Osteocyte (in vitro differentiated cells): ENCODE results near the gene S100A5. TPM values are rescaled to one million over a fixed set of nuclear protein-coding genes. Genes with fewer than 3 reads are reported as not detected.

Source experiments
- DNase-seq: peaks from one replicate; pipeline ENCODE4 v3.0.0; 2021; ENCODE audit warnings: mixed read lengths; ENCODE audit not compliant: unreplicated experiment; ENCODE audit errors: extremely low spot score
- H3K27ac Mint-ChIP-seq: one replicate; pipeline ENCODE4 v1.8.0; 2021; ENCODE audit warnings: mild to moderate bottlenecking, mixed read lengths; ENCODE audit not compliant: unreplicated experiment
- H3K27me3 Mint-ChIP-seq: one replicate; pipeline ENCODE4 v1.8.0; 2021; ENCODE audit warnings: mixed read lengths; ENCODE audit not compliant: unreplicated experiment
- H3K36me3 Mint-ChIP-seq: one replicate; pipeline ENCODE4 v1.8.0; 2021; ENCODE audit warnings: mixed read lengths; ENCODE audit not compliant: unreplicated experiment
- H3K4me1 Mint-ChIP-seq: one replicate; pipeline ENCODE4 v1.8.0; 2021; ENCODE audit warnings: mixed read lengths; ENCODE audit not compliant: unreplicated experiment
- H3K4me3 Mint-ChIP-seq: one replicate; pipeline ENCODE4 v1.8.0; 2021; ENCODE audit warnings: mild to moderate bottlenecking, moderate library complexity, mixed read lengths; ENCODE audit not compliant: unreplicated experiment
- H3K9me3 Mint-ChIP-seq: one replicate; pipeline ENCODE4 v1.8.0; 2021; ENCODE audit warnings: mixed read lengths; ENCODE audit not compliant: unreplicated experiment
- CTCF ChIP-seq: fragments of 200-600 bp; sonication (generic); IDR thresholded peaks from 2 replicates; pipeline ENCODE4 v1.5.0; 2021; ENCODE audit warnings: antibody characterized with exemption, mild to moderate bottlenecking, moderate library complexity
- total RNA-seq: library from RNA; stranded (reverse); gene quantifications from 2 replicates; pipeline ENCODE4 v1.2.1, GENCODE V29; 2021

S100A5 gene
- total RNA-seq, 1 donor from 2014 or later: 1.0 TPM

- H3K9me3 Mint-ChIP-seq: no peaks in the 10 kb centered on the region
- no peak for DNase-seq
- no peak for TF ChIP-seq CTCF
- peaks cover 2% of the 10 kb centered on the region for H3K27me3 Mint-ChIP-seq
- no peaks in the 10 kb centered on the region for H3K36me3 Mint-ChIP-seq
- peaks cover 38% of the 10 kb centered on the region for H3K4me1 Mint-ChIP-seq
- peak overlapping the region; percentile 73 for H3K27ac Mint-ChIP-seq
- no peak overlapping the region for H3K4me3 Mint-ChIP-seq
These were observed 33.8 kb downstream of the S100A5 start for GRCh38 chr1:153506831-153507413.

- H3K4me1 Mint-ChIP-seq: peaks cover 32% of the 10 kb centered on the region
- H3K4me3 Mint-ChIP-seq: no peak overlapping the region
- H3K36me3 Mint-ChIP-seq: no peaks in the 10 kb centered on the region
- no peak for DNase-seq
- no peaks in the 10 kb centered on the region for H3K9me3 Mint-ChIP-seq
- no peak for TF ChIP-seq CTCF
- peaks cover 5% of the 10 kb centered on the region for H3K27me3 Mint-ChIP-seq
- peak overlapping the region; percentile 73 for H3K27ac Mint-ChIP-seq
These were observed 34.3 kb downstream of the S100A5 start for GRCh38 chr1:153506386-153506785.

GRCh38 chr1:153505576-153505975, 35.2 kb downstream of the S100A5 start:
- Mint-ChIP-seq H3K27me3 (peaks cover 8% of the 10 kb centered on the region), H3K4me3 (no peak overlapping the region), H3K36me3 (no peaks in the 10 kb centered on the region), H3K27ac (no peak overlapping the region), H3K9me3 (no peaks in the 10 kb centered on the region), H3K4me1 (peaks cover 24% of the 10 kb centered on the region)
- no peak for TF ChIP-seq CTCF
- no peak for DNase-seq

- Mint-ChIP-seq H3K36me3 (no peaks in the 10 kb centered on the region), H3K9me3 (no peaks in the 10 kb centered on the region), H3K27ac (no peak overlapping the region), H3K4me1 (peaks cover 24% of the 10 kb centered on the region), H3K27me3 (peaks cover 25% of the 10 kb centered on the region), H3K4me3 (no peak overlapping the region)
- no peak for DNase-seq
- no peak for TF ChIP-seq CTCF
These were observed 37.0 kb downstream of the S100A5 start for GRCh38 chr1:153503766-153504165.

- no peak for TF ChIP-seq CTCF
- no peaks in the 10 kb centered on the region for H3K9me3 Mint-ChIP-seq
- H3K4me3 Mint-ChIP-seq: no peak overlapping the region
- H3K27me3 Mint-ChIP-seq: peaks cover 62% of the 10 kb centered on the region
- H3K36me3 Mint-ChIP-seq: no peaks in the 10 kb centered on the region
- no peaks in the 10 kb centered on the region for H3K4me1 Mint-ChIP-seq
- no peak for DNase-seq
- H3K27ac Mint-ChIP-seq: no peak overlapping the region
These were observed 42.0 kb downstream of the S100A5 start for GRCh38 chr1:153498746-153499145.
